ENCODE results near the gene PAK3.

PAK3 gene

DNA sequence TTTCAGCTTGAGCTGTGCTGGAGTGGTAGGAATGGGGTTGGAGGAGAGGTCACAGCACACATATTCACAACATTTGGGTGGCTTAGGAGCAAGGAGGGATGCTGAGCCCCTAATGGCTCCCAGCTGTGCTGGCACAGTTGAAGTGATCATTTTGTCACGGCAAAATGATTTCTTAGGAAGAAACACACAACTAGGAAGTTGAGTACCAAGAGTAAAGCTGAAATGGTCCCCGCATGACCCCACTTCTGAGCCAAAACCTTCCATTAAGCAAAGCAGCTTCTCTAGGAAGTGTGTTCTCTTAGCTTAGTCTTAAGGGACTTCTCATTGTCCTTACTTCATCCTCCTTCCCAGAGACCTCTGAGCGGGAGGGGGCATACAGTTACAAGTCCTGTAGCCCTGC is 161.7 kb downstream of the PAK3 start:
- no peak for FAIRE-seq
- DNase-seq (ENCODE audit: insufficient read length, low spot score): no peak

DNA sequence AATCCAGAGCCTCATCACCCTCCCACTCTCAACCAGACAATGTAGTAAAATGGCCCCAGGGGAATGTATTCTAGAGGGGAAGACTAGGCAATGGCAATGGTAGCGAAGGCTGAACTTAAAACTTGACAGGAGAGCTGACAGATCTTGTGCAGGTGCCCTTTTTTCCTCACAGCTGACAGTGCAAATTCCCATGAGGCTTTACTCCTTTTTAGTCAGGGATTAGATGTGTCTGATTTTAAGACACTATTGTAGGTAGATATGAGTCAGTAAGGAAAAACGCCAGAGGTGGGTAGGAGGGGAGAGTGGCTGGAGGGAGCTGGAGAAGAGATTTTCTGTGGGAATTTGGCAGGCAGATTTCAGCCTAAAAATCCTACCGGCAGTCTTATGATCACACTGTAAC is 163.6 kb downstream of the PAK3 start:
- no peak for DNase-seq (ENCODE audit: insufficient read length, low spot score)
- no peak for FAIRE-seq

- no peak for DNase-seq (ENCODE audit: insufficient read length, low spot score)
- no peak for FAIRE-seq
Measured at GRCh38 chrX:111260451-111260850, 164.5 kb downstream of the PAK3 start.

- DNase-seq (ENCODE audit: insufficient read length, low spot score) (no peak), FAIRE-seq (no peak)
Measured at GRCh38 chrX:111262086-111262485, 166.1 kb downstream of the PAK3 start.

- FAIRE-seq: peak; percentile 14
- no peak for DNase-seq (ENCODE audit: insufficient read length, low spot score)
Measured at GRCh38 chrX:111264385-111264784, 168.4 kb downstream of the PAK3 start.

GRCh38 chrX:111265486-111265885 is 169.5 kb downstream of the PAK3 start:
- no peak for FAIRE-seq

DNA sequence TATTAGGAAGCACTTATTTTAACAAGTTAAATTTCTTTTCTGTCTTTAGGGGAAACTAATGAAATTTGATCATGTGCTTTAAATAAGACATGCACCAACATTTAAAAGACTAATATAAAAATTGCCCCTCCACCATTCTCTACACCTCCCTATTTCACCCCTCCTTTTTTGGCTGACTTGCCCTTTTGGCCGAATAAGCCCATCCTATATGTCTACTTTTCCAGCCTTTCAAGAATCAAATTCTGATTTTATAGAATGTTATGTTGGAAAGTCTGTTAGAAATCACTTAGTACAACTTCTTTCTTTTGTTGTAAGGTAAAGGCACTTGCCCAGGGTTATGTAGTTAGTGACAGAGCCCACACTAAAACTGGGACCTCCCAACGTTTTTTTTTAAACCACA is 172.5 kb downstream of the PAK3 start:
- DNase-seq (ENCODE audit: insufficient read length, low spot score) (no peak), FAIRE-seq (no peak)

More at GRCh38 chrX:111265486-111265885, 169.5 kb downstream of the PAK3 start:
- no peak for DNase-seq (ENCODE audit: insufficient read length, low spot score)

DNA sequence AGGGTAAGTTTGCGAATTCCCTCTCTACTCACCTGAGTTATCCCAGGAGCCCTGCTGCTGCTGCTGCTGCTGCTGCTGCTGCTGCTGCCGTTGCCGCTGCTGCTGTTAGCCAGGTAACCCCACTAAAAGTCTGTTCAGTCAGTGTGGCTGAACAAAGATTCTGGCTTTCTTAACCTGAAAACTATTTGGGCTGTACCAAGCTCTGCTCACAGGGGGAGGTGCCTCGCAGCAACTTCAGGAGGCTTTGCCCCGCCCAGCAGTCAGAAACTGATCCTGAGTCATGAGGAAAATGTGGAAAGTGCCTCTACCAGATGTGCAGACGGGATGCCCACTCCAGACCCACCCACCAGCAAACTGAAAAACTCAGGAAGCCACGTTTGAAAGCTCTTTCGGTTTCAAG is 174.3 kb downstream of the PAK3 start, which contains the start of gene CAPN6:
TSS of gene CAPN6 (minus strand) at position 145 of the 400 bp plus-strand sequence. CDS start 6,547 bp downstream, outside the sequence.
- no peak for DNase-seq (ENCODE audit: insufficient read length, low spot score)

More for the DNA sequence above, 174.3 kb downstream of the PAK3 start, which contains the start of gene CAPN6:
- FAIRE-seq: no peak

Measured in GM19239 (cell line).